Neural progenitor cell (in vitro differentiated cells): Measurements from ENCODE around the gene AADAC. TPM values are rescaled to one million over a fixed set of nuclear protein-coding genes. Genes with fewer than 3 reads are reported as not detected.
A peak's percentile ranks its signal among the peaks of the same experiment; 100 is the strongest.

Experiments used
- DNase-seq: peaks from one replicate; pipeline ENCODE4 v3.0.0-alpha.2; 2016; ENCODE audit warnings: low spot score
- H2AFZ ChIP-seq: fragments of 200-600 bp; sonication (generic); replicated peaks from 2 replicates; pipeline ENCODE4 v1.6.1; 2016; ENCODE audit warnings: antibody characterized with exemption
- H3F3A ChIP-seq: fragments of 200-600 bp; sonication (generic); 2 replicates; pipeline ENCODE4 v1.6.1; 2016; ENCODE audit warnings: antibody characterized with exemption, low read depth
- H3K27ac ChIP-seq: fragments of 200-600 bp; sonication (generic); 2 replicates; pipeline ENCODE4 v1.5.1; 2016; ENCODE audit warnings: mild to moderate bottlenecking
- H3K27me3 ChIP-seq: fragments of 200-600 bp; sonication (generic); 2 replicates; pipeline ENCODE4 v1.6.1; 2016; ENCODE audit warnings: mild to moderate bottlenecking, moderate library complexity
- H3K36me3 ChIP-seq: fragments of 200-600 bp; sonication (generic); 2 replicates; pipeline ENCODE4 v1.5.1; 2016
- H3K4me1 ChIP-seq: fragments of 200-600 bp; sonication (generic); 2 replicates; pipeline ENCODE4 v1.6.1; 2016; ENCODE audit warnings: mixed run types
- H3K4me2 ChIP-seq: fragments of 200-600 bp; sonication (generic); 2 replicates; pipeline ENCODE4 v1.6.1; 2016
- H3K4me3 ChIP-seq: fragments of 200-600 bp; sonication (generic); 2 replicates; pipeline ENCODE4 v1.5.1; 2016
- H3K79me2 ChIP-seq: fragments of 200-600 bp; sonication (generic); 2 replicates; pipeline ENCODE4 v1.6.1; 2016; ENCODE audit warnings: low read depth
- H3K9ac ChIP-seq: fragments of 200-600 bp; sonication (generic); 2 replicates; pipeline ENCODE4 v1.6.1; 2016
- H3K9me3 ChIP-seq: fragments of 200-600 bp; sonication (generic); 2 replicates; pipeline ENCODE4 v1.5.1; 2016; ENCODE audit warnings: low read depth
- H4K20me1 ChIP-seq: fragments of 200-600 bp; sonication (generic); 2 replicates; pipeline ENCODE4 v1.6.1; 2016; ENCODE audit warnings: low read depth
- H3K27ac Mint-ChIP-seq: 3 replicates; pipeline ENCODE4 v1.8.0; 2021; ENCODE audit warnings: mixed read lengths
- H3K27me3 Mint-ChIP-seq: 2 replicates; pipeline ENCODE4 v1.8.0; 2022; ENCODE audit warnings: low read depth, mild to moderate bottlenecking, inconsistent platforms, moderate library complexity, mixed read lengths; ENCODE audit not compliant: insufficient read depth
- H3K36me3 Mint-ChIP-seq: 3 replicates; pipeline ENCODE4 v1.8.0; 2021; ENCODE audit warnings: mixed read lengths
- H3K4me1 Mint-ChIP-seq: 3 replicates; pipeline ENCODE4 v1.8.0; 2021; ENCODE audit warnings: mixed read lengths
- H3K4me3 Mint-ChIP-seq: 3 replicates; pipeline ENCODE4 v1.8.0; 2021; ENCODE audit warnings: mild to moderate bottlenecking, moderate library complexity, mixed read lengths
- H3K9me3 Mint-ChIP-seq: 3 replicates; pipeline ENCODE4 v1.8.0; 2020; ENCODE audit warnings: mixed read lengths
- EZH2 ChIP-seq: fragments of 200-600 bp; sonication (generic); IDR thresholded peaks from 2 replicates; pipeline ENCODE4 v1.6.1; 2017; ENCODE audit warnings: antibody characterized with exemption, mild to moderate bottlenecking, moderate library complexity
- EZH2phosphoT487 ChIP-seq: fragments of 200-600 bp; sonication (generic); IDR thresholded peaks from 2 replicates; pipeline ENCODE4 v1.6.1; 2017; ENCODE audit warnings: antibody characterized with exemption
- total RNA-seq: library from RNA; depleted of rRNA; stranded (reverse); fragments of >200 nt; gene quantifications from 2 replicates; pipeline ENCODE4 v1.2.3, GENCODE V29; 2015; ENCODE audit warnings: low replicate concordance
- TF ChIP-seq, protein P1 (sequence below): fragments of 200-600 bp; sonication (generic); IDR thresholded peaks from 2 replicates; pipeline ENCODE4 v1.5.1; 2017; ENCODE audit warnings: antibody characterized with exemption, mild to moderate bottlenecking

AADAC gene
- total RNA-seq, 1 donor from 2014 or later, result not detected

DNA sequence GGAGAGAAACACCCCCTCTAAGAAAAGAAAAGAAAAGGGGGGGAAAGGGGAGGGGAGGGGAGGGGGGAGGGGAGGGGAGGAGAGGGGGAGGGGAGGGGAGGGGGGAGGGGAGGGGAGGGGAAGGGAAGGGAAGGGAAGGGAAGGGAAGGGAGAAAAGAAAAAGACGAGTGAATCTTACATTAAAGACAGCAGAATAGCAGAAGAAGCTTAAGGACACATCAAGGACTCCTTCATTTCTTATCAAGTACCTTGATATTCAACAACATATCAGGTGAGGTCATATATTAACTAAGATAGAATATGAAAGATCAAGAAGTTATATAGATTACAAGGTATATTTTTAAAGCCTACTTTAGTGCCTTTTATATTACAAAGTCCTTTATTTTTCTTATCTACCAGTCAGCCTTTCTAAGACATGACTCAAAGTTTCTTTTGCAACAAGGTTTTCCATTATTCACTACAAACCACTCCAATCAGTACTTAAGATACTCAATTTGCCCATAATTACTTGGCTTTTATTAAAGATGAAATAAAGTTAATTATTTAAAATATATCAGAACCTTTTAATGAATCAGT lies 17.7 kb upstream of the AADAC start:
- H3K79me2 ChIP-seq, result no peaks in the 10 kb centered on the region
- no peak overlapping the region for H3K4me3 ChIP-seq
- H2AFZ ChIP-seq, result no peak overlapping the region
- no peaks in the 10 kb centered on the region for H3F3A ChIP-seq
- H3K4me1 ChIP-seq, result no peaks in the 10 kb centered on the region
- no peaks in the 10 kb centered on the region for H4K20me1 ChIP-seq
- TF ChIP-seq, protein P1, sequence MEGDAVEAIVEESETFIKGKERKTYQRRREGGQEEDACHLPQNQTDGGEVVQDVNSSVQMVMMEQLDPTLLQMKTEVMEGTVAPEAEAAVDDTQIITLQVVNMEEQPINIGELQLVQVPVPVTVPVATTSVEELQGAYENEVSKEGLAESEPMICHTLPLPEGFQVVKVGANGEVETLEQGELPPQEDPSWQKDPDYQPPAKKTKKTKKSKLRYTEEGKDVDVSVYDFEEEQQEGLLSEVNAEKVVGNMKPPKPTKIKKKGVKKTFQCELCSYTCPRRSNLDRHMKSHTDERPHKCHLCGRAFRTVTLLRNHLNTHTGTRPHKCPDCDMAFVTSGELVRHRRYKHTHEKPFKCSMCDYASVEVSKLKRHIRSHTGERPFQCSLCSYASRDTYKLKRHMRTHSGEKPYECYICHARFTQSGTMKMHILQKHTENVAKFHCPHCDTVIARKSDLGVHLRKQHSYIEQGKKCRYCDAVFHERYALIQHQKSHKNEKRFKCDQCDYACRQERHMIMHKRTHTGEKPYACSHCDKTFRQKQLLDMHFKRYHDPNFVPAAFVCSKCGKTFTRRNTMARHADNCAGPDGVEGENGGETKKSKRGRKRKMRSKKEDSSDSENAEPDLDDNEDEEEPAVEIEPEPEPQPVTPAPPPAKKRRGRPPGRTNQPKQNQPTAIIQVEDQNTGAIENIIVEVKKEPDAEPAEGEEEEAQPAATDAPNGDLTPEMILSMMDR, result no peak
- TF ChIP-seq EZH2 (no peak), EZH2phosphoT487 (no peak)
- no peak overlapping the region for H3K4me2 ChIP-seq
- no peak overlapping the region for H3K9ac ChIP-seq
- Mint-ChIP-seq H3K4me1 (no peaks in the 10 kb centered on the region), H3K36me3 (no peaks in the 10 kb centered on the region), H3K4me3 (no peak overlapping the region), H3K27me3 (no peaks in the 10 kb centered on the region), H3K9me3 (no peaks in the 10 kb centered on the region), H3K27ac (no peak overlapping the region)
- DNase-seq, result no peak
- no peak overlapping the region for H3K27ac ChIP-seq
- H3K36me3 ChIP-seq, result no peaks in the 10 kb centered on the region
- H3K27me3 ChIP-seq, result no peaks in the 10 kb centered on the region
- H3K9me3 ChIP-seq, result peaks cover 2% of the 10 kb centered on the region

DNA sequence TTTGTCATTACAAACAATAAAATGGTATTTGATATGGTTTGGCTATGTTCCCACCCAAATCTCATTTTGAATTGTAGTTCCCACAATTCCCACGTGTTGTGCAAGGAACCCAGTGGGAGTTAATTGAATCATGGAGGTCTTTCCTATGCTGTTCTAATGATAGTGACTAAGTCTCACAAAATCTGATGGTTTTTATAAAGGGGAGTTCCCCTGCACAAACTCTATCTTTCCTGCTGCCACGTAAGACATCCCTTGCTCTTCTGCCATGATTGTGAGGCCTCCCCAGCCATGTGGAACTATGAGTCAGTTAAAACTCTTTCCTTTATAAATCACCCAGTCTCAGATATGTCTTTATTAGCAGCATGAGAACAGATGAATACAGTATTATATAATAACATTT lies 15.4 kb upstream of the AADAC start:
- H3K9ac ChIP-seq, result no peak overlapping the region
- H3K79me2 ChIP-seq, result no peaks in the 10 kb centered on the region
- no peaks in the 10 kb centered on the region for H3K4me1 Mint-ChIP-seq
- no peak overlapping the region for H2AFZ ChIP-seq
- H4K20me1 ChIP-seq, result no peaks in the 10 kb centered on the region
- H3F3A ChIP-seq, result no peaks in the 10 kb centered on the region
- no peaks in the 10 kb centered on the region for H3K9me3 ChIP-seq
- no peak overlapping the region for H3K4me2 ChIP-seq
- no peaks in the 10 kb centered on the region for H3K27me3 Mint-ChIP-seq
- no peak overlapping the region for H3K4me3 ChIP-seq
- H3K27me3 ChIP-seq, result no peaks in the 10 kb centered on the region
- H3K9me3 Mint-ChIP-seq, result no peaks in the 10 kb centered on the region
- no peak overlapping the region for H3K27ac ChIP-seq
- H3K27ac Mint-ChIP-seq, result no peak overlapping the region
- no peak for DNase-seq
- no peaks in the 10 kb centered on the region for H3K4me1 ChIP-seq
- TF ChIP-seq EZH2 (no peak), EZH2phosphoT487 (no peak)
- TF ChIP-seq, protein P1, result no peak
- no peak overlapping the region for H3K4me3 Mint-ChIP-seq
- no peaks in the 10 kb centered on the region for H3K36me3 Mint-ChIP-seq
- H3K36me3 ChIP-seq, result no peaks in the 10 kb centered on the region

DNA sequence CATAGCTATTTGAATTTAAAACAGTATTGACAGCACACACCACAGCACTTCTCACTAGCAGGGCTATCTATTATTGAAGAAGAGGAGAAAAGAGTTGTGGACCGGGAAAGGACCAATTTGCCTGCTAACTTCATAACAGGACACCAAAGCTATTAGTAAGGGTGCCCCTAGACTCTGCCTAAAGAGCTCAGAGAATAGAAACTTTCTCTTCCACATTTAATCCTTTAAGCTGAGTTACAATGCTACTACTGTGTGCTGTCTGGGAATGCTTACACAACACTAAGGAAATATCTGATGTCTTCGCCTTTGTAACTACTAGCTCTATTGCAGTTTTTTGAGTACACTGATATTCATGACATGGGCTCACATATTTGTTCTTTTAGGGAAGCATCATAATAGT lies 13.5 kb upstream of the AADAC start:
- Histone ChIP-seq H3K9ac (no peak overlapping the region), H3K27ac (no peak overlapping the region), H3K4me1 (no peaks in the 10 kb centered on the region), H3K27me3 (no peaks in the 10 kb centered on the region), H3F3A (no peaks in the 10 kb centered on the region), H3K4me2 (no peak overlapping the region), H3K79me2 (no peaks in the 10 kb centered on the region), H4K20me1 (no peaks in the 10 kb centered on the region), H3K9me3 (no peaks in the 10 kb centered on the region), H3K36me3 (no peaks in the 10 kb centered on the region), H3K4me3 (no peak overlapping the region), H2AFZ (no peak overlapping the region)
- no peaks in the 10 kb centered on the region for H3K27me3 Mint-ChIP-seq
- H3K9me3 Mint-ChIP-seq, result no peaks in the 10 kb centered on the region
- H3K36me3 Mint-ChIP-seq, result no peaks in the 10 kb centered on the region
- no peak overlapping the region for H3K4me3 Mint-ChIP-seq
- H3K27ac Mint-ChIP-seq, result no peak overlapping the region
- H3K4me1 Mint-ChIP-seq, result no peaks in the 10 kb centered on the region
- peak; percentile 59 for DNase-seq
- TF ChIP-seq, protein P1, result no peak
- TF ChIP-seq EZH2 (no peak), EZH2phosphoT487 (no peak)
